NCI-H510A treated with DMSO at 0.1 percent for 48 hours (cell line): Measurements from ENCODE around the gene TIMELESS.
"Not testable (repeated sequence)": the region's sequence is repeated elsewhere in the genome, so short reads cannot be mapped to it uniquely, and the experiment has no call there.

Experiments used
- DNase-seq: peaks from one replicate; lab custom pipeline; 2025; lab: John Stamatoyannopoulos, UW

TIMELESS gene

GRCh38 chr12:56408799-56409417 lies 40.3 kb downstream of the TIMELESS start:
- no peak for DNase-seq

GRCh38 chr12:56404227-56404626 lies 45.0 kb downstream of the TIMELESS start:
- not testable (repeated sequence) for DNase-seq

DNA sequence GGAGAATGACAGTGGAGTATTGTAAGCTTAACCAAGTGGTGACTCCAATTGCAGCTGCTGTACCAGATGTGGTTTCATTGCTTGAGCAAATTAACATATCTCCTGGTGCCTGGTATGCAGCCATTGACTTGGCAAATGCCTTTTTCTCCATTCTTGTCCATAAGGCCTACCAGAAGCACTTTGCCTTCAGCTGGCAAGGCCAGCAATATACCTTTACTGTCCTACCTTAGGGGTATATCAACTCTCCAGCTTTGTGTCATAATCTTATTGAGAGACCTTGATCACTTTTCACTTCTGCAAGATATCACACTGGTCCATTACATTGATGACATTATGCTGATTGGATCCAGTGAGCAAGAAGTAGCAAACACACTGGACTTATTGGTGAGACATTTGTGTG lies 47.6 kb downstream of the TIMELESS start:
- DNase-seq: not testable (repeated sequence)

DNA sequence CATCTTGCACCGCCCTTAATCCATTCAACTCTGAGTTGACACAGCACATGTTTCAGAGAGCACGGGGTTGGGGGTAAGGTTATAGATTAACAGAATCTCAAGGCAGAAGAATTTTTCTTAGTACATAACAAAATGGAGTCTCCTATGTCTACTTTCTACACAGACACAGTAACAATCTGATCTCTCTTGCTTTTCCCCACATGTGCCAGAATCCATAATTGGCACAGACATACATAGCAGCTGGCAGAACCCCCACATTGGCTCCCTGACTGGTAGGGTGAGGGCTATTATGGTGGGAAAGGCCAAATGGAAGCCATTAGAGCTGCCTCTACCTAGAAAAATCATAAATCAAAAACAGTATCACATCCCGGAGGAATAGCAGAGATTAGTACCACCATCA lies 48.1 kb downstream of the TIMELESS start:
- not testable (repeated sequence) for DNase-seq

DNA sequence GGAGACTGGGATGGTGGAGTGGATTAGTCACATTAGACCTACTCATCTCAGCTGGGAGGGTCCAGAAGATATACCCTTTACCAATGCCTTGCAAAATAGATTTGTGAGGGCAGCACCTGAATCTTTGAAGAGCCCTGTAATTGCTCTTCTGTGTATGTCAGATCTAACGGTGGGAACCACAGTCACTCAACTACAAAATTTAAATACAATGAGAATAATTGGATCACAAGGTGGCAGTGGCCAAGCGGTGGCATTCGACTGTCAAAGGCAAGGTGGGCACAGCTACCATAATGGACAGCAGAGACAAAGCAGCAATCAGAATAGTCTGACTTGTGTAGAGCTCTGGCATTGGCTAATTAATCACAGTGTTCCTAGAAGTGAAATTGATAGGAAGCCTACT lies 49.8 kb downstream of the TIMELESS start:
- not testable (repeated sequence) for DNase-seq

GRCh38 chr12:56398324-56398723 lies 50.9 kb downstream of the TIMELESS start:
- DNase-seq: no peak

DNA sequence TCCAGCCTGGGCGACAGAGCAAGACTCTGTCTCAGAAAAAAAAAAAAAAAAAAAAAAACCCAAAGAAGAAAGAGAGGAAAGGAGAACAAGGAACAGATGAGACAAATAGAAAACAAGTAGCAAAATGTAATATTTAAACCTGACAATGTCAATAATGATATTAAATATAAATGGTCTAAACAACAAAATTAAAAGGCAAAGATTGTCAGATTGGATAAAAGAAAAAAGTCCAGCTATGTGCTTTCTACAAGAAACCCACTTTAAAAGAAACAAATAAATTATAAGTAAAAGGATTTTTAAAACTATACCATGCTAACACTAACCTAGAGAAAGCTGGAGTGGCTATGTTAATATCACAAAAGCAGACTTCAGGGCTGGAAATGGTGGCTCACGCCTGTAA lies 56.9 kb downstream of the TIMELESS start:
- DNase-seq: no peak

DNA sequence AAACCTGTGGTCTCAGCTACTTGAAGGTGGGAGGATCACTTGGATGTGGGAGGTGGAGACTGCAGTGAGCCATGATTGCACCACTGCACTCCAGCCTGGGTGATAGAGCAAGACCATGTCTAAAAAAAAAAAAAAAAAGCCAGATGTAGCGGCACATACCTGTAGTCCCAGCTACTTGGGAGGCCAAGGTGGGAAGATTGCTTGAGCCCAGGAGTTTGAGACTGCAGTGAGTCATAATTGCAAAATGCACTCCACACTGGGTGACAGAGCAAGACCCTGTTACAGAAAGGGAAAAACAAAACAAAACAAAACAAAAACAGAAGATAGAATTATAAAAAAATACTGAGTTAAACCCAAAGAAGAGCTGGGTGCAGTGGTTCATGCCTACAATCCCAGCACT lies 57.5 kb downstream of the TIMELESS start:
- no peak for DNase-seq

GRCh38 chr12:56389412-56389811 lies 59.8 kb downstream of the TIMELESS start:
- no peak for DNase-seq

GRCh38 chr12:56387152-56387736 lies 62.0 kb downstream of the TIMELESS start:
- DNase-seq: no peak

DNA sequence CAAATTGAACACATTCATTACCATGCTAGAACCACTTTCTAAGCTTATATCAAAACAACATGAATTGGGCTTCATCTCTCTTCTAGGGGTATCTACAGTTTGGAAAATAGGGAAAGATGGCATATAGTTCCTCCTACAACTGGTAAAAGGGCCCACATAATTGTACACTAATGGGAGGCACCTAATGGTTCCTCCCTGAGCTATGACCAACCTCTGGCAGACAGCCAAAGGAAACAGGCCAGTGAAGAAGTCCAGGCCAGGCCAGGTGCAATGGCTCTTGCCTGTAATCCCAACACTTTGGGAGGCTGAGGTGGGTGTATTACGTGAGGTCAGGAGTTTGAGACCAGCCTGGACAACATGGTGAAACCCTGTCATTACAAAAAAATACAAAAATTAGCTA lies 63.4 kb downstream of the TIMELESS start:
- DNase-seq: peak; percentile 5

DNA sequence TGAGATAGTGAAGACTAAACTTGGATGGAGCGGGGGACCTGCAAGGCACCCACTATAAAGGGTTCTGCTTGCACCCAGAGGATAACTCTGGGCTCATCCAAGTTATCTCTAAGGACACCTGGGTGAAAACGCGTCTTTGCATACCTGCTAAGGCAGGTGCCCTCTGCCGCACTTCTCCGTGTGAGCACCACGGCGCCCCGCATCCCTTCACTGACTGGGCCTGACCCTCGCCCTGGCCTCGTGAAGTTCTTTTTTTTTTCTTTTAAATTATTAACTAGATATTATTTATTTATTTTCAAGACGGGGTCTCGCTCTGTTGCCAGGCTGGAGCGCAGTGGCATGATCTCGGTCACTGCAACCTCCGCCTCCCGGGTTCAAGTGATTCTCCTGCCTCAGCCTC lies 66.6 kb downstream of the TIMELESS start:
- DNase-seq: no peak

DNA sequence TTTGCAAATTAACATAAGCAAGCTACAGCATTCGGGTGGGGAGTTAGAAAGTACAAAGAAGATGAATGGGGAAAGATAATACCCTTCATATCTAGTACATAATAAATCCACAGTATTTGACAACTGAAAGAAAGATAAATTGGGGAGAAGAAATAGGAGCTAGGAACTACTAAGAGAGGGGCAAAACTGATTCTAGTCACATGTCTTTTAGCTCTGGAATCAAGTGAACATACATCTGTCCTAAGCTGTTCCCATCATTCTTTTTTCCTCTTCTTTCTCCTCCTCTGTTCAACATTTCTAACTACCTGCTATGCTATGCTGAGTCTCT lies 71.3 kb downstream of the TIMELESS start:
- no peak for DNase-seq

DNA sequence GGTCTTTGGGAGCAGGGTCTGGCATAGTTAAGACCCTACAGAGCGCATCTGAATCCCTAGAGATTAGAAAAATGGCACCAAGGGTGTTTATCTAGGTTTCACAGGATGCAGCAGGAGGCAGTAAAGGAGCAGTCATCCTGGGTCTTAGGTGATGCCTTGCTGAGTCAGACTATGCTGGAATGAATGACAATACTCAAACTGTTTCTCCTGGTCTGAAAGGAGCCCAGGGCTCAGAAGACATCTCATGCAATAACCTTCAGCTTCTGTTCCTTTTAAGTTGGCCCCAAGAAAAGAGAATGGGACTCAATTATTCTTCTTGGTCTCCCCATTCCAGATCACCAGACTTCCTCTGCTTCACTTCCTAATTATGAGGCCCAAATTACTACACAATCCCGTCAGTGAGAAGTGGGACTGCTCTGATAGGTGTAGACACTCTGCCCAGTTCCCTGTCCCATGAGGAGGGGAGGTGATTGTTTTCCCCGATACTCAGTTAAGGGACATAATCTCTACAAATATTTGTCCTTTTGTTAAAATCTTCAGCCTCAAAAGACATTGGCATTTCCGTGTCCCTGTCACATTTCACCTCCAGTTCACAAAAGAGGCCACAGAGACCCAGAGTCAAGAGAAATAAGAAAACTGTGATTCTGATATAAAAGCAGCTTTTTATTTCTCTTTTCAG lies 71.8 kb downstream of the TIMELESS start:
- DNase-seq: no peak

DNA sequence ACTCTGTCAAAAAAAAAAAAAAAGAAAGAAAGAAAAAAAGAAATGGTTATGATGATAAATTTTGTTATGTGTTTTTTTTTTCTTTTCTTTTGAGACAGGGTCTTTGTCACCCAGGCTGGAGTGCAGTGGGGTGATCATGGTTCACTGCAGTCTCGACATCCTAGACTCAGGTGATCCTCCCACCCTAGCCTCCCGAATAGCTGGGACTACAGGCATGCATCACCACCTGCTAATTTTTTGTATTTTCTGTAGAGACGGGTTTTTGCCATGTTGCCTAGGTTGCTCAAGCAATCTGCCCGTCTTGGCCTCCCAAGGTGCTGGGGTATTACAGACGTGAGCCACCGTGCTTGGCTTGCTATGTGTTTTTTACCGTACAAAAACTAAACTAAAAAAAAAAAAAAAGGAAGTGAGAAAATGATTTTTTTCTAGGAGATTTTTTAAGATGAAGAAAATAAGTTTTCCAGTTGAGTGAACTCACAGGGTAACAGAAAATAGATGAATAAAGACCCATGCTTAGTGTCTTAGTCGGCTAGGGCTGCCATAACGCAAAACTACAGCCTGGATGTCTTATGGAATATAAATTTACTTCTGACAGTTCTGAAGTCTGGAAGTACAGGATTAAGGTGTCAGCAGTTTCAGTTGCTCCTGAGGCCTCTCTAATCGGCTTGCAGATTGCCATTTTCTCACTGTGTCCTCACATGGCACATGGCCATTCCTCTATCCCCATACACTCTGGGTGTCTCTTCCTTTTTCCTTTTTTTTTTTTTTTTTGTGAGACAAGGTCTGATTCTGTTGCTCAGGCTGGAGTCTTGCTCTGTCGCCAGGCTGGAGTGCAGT lies 73.4 kb downstream of the TIMELESS start:
- no peak for DNase-seq

DNA sequence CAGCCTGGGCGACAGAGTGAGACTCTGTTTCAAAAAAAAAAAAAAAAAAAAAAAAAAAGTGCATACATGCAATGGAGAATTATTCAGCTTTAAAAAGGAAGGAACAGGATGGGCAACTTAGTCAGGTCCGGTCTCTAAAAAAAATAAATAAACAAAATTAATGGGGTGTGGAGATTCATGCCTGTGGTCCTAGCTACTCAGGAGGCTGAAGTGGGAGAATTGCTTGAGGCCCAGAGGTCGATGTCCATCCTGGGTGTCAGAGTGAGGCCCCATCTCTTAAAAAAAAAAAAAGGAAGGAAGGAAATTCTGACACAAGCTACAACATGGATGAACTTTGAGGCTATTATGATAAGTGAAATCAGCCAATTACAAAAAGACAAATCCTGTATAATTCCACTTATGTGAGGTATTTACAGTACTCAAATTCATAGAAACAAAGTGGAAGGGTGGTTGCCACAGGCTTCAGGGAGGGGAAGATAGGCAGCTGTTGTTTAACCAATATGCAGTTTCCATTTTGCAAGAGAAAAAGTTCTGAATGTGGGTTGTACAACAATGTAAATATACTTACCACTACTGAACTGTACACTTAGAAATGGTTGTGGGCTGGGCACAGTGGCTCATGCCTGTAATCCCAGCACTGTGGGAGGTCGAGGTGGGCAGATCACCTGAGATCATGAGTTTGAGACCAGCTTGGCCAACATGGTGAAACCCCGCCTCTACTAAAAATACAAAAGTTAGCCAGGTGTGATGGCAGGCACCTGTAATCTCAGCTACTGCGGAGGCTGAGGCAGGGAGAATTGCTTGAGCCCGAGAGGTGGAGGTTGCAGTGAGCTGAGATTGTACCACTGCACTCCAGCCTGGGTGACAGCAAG lies 74.3 kb downstream of the TIMELESS start:
- no peak for DNase-seq

- DNase-seq: no peak
Observed at GRCh38 chr12:56373515-56373914, 75.7 kb downstream of the TIMELESS start.

DNA sequence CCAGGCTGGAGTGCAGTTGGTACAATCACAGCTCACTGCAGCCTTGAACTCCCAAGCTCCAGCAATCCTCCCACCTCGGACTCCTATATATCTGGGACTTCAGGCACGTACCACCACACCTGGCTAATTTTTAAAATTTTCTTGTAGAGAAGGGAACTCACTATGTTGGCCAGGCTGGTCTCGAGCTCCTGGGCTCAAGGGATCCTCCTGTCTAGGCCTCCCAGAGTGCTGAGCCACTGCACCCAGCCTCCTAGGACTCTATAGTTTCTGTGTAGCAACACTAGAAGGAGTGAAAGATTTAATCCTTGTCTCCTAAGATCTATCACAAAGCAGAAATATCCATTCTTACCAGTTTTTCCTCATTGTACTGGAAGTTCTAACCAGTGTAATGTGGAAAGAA lies 82.3 kb downstream of the TIMELESS start:
- DNase-seq: no peak
